ENCODE results near the gene HOPX.
"Not testable (repeated sequence)": the region's sequence is repeated elsewhere in the genome, so short reads cannot be mapped to it uniquely, and the experiment has no call there.

Gene HOPX

DNA sequence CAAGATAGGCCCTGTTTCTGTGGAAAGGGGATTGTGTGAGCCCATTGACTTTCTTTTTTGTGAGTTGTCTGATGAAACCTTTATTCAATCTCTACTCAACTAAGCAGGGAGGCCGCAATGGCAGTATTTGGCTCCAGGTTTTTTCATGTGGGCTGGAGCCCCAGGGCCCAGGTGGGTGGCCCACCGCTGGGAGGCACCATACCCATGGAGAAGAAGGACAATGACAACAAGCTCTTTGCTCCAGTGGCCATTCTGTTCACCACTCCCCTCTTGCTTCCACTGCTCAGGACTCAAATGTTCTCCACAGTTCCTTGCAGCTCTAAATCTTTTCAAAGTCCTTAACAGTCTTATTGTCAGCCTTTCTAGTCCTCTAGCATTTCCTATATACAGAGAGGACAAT lies 54.1 kb downstream of the HOPX start:
- no peak for DNase-seq (ENCODE audit: low read depth)

DNA sequence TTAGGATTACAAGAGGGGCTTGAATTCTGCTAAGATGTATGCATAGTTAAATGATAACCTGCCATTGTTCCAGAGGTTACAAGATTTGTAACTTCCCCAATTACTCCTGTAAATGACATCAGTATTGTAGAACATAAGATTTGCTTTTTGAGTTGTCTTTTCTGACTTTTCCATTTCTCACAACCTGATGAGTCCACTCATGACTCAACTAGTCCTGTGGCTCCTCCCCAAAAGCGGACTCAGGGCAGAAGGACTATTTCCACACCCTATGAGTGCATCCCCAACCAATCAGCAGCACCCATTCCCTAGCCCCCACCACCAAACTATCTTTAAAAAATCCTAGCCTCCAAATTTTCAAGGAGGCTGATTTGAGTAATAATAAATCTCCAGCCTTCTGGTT lies 54.7 kb downstream of the HOPX start:
- DNase-seq (ENCODE audit: low read depth) = no peak

DNA sequence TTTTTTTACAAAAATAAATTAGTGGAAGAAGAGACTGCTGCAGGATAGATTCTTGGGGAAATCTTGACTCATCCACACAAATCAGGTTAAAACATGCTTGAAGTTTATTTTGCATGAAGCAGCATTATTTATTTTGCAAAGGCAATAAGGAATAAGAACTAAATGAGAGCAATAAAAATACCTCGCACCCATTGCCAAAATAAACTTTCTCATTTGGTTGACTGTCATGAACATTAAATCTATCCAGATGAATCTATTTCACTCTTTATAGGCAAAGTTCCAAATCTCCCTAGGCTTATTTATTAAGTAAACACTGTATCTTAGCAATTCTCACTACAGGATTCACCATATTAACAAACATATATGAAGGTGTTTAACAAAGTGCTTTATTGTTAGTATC lies 58.9 kb downstream of the HOPX start:
- DNase-seq (ENCODE audit: low read depth) = no peak

DNA sequence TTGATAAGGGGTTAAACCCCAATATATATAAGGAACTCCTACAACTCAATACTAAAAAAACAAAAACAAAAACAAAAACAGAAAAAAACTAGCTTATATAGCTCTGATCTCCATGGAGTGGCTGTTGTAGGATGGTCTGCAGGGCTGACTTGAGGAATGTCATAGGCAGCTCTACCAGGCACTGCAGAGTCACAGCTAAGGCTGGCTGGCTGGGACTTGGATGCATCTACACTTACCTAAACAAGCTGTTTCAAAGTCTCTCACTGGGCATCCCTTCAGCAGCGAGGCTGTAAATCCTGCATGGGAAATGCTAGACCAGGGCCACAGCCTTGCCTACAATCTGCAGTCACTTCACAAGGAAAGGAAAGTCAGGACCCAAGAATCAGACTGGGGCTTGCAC lies 61.3 kb downstream of the HOPX start:
- DNase-seq (ENCODE audit: low read depth) = no peak

DNA sequence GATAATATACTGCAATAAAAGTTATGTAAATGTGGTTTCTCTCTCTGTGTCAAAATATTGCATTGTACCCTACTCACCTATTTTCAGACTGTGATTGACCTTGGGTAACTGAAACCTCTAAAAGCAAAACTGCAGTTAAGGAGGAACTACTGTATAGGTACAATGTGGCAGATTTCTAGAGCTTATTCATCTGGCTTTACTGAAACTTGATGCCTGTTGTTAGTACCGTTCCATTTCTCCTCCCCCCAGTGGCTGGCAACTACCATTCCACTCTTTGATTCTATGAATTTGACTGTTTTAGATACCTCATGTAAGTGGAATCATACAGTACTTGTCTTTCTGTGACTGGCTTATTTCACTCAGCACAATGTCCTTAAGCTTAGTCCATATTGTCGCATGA lies 61.9 kb downstream of the HOPX start:
- no peak for DNase-seq (ENCODE audit: low read depth)

DNA sequence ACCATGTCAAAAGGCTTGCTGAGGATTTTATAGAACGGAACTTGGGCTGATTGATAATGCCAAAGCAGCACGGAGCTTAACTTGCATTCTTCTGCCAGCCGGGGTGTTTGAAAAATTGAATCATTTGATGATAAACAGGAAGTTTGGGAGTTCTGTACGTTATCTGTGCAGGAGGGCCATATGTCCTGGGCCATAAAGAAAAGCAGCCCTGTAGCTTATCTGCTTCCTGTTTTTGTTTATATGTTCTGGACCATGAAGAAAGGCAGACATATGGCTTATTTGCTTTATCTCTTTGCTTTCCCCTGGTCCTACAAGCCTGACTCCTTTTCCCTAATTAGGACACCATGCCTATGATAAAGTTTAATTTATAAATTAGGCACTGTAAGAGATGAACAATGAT lies 62.4 kb downstream of the HOPX start:
- no peak for DNase-seq (ENCODE audit: low read depth)

DNA sequence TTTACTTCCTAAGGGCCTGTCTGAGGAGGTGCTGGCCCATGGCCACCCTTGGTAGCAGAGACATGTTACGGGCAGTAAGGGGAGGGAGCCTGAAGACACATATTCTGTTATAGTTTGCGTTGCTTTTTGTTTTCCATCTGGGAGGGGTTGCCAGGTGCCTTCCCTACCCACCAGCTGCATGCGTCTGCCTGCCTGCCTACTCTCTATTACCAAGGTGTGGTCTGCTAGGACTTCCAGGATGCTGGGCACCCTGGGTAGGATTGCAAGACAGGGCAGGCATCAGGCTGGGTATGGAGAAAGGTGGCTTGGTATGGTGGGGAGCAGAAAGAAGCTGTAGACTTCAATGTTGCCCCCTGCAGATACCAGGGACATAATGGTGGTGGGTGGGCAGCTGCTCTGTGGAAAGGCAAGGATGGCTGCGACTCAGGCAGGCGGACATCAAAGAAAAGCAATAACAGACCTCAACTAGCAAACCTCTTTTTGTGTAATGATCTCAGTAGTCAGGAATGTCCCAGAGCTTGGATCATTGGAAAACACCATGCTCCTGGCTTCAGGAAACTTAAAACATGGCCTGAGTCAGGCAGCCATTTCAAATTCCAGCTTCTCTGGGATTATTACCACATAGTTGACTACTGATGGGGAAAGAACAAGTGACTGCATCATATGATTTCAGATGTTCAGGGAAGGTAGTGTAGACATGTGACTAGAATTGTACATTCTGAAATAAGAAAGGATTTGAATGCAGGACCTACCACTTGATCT lies 67.8 kb downstream of the HOPX start:
- peak; percentile 45 for DNase-seq (ENCODE audit: low read depth)

DNA sequence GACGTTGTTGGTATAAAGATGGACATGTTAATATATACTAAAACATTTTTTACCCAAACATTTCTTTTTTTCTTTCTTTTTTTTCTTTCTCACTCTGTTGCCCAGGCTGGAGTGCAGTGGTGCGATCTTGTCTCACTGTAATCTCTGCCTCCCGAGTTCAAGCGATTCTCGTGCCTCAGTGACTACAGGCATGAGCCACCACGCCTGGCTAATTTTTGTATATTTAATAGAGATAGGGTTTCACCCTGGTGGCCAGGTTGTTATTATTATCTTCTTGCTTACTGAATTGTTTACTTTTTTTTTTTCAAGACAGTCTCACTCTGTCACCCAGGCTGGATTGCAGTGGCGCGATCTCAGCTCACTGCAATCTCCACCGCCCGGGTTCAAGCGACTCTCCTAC lies 68.8 kb downstream of the HOPX start:
- DNase-seq (ENCODE audit: low read depth) = no peak

DNA sequence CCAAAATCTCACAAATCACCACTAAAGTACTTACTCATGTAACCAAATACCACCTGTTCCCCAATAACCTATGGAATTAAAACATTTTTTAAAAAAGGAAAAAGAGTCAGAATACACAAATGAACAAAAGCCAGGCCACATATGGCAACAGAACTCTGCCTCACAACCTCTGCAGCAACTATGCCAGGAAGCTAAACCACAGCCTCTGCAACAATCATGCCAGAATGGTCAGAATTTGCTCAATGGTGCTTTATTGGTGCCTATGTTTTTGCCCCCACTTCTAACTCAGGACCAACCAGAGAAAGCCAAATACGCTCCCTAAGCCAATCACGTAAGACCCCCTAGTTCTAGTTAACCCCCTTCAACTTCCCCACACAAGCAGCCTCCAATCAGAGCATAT lies 69.6 kb downstream of the HOPX start:
- DNase-seq (ENCODE audit: low read depth) = no peak

DNA sequence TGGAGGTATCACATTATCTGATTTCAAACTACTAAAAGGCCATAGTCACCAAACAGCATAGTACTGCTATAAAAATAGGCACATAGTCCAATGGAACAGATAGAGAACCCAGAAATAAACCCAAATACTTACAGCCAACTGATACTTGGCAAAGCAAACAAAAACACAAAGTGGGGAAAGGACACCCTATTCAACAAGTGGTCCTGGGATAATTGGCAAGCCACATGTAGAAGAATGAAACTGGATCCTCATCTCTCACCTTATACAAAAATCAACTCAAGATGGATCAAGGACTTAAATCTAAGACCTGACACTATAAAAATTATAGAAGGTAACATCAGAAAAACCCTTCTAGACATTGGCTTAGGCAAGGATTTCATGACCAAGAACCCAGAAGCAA lies 70.9 kb downstream of the HOPX start:
- not testable (repeated sequence) for DNase-seq (ENCODE audit: low read depth)

DNA sequence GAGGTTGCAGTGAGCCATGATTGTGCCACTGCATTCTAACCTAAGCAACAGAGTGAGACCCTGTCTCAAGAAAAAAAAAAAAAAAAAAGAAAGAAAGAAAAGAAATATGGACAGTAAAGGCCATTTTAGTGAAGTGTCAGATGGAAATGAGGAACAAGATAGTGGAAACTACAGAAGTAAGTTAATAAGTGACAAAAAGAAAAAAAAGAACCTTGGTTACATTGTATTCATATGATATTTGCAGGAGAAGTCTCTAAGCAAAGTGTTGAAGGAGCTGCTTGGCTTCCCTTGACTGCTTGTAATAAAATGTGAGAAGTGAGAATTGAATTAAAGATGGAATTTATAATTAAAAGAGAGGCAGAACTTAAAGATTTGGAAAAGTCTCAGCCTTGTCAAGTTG lies 73.2 kb downstream of the HOPX start:
- DNase-seq (ENCODE audit: low read depth) = no peak

DNA sequence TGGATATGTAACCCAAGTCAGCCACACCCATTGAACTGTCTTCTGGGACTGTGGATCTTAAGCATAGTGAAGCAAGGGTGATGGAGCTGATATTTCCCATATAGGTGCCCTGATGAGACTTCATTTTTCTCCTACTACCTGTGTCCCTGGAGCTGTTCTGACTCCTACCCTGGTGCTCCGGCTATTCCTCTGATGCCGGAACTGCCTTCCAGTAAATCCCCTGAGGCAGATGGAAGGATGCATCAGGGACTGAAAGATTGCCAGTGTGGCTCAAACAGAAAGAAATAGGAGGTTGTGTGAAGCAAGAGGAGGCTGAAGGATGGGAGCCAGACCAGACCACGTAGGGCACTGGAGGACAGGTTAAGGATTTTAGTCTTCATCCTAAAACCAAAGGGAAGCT lies 74.7 kb downstream of the HOPX start:
- no peak for DNase-seq (ENCODE audit: low read depth)

DNA sequence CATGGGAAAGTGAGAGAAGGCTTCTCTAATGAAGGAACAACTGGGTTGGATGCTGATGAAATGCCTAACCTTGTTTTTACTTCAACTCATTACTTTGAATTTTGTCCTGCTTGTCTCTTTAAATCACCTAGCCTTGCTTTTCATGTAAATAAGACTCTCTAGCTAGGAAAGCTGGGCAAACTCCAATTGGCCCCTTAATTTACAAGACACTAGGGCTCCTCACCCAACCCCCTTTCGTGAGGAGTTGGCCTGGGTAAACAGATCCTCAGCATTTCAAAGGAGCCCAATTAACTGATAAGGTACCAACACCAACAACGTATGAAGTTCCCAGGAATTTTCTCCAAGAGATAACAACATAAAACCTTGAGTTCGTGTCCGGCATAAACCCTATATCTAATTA lies 75.6 kb downstream of the HOPX start:
- DNase-seq (ENCODE audit: low read depth) = not testable (repeated sequence)

DNA sequence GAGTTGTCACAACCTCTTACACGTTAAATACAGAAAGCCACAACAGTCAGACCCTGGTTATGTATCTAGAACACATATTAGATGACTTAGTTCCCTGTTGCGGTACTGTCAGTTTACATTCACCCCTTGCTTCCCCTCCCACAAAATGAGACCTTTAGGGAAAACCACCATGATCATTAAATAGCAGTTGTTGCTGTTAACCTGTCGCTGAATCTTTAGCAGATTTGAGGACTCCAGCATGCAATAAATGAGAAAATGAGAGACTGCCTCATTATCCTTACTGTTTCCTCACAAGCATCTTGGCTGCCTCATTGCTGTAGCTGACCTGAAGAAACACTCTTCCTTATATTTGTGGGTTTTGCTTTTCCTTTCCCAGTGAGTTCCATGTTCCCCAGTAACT lies 77.8 kb downstream of the HOPX start:
- no peak for DNase-seq (ENCODE audit: low read depth)
